MV-4-11 (cell line): ENCODE results near the gene RPE65.
"Not testable (repeated sequence)": the region's sequence is repeated elsewhere in the genome, so short reads cannot be mapped to it uniquely, and the experiment has no call there.

Source experiments
- DNase-seq: peaks from one replicate; lab custom pipeline; 2025; lab: John Stamatoyannopoulos, UW

The RPE65 gene

GRCh38 chr1:68449901-68450300 lies at the start of gene RPE65:
RPE65 (minus strand) TSS chr1:68449954; CDS start chr1:68449905, 49 bp downstream.
- no peak for DNase-seq

DNA sequence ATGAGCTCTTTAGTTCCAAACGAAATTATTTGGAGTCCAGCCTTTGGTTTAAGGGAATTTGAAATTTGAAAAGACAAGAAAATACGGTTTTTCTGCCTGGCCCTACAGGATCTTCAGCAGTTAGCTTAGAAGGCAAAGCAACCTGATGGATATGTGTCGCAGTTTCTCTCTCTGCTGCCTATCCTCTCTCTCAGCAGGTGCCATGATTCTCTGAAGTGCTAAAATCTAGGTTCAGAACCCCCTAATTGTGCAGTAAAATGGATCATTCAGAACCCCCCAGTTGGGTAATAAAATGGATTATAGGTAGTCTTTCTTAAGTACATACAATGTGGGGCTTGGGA lies 47.6 kb upstream of the RPE65 start:
- no peak for DNase-seq

DNA sequence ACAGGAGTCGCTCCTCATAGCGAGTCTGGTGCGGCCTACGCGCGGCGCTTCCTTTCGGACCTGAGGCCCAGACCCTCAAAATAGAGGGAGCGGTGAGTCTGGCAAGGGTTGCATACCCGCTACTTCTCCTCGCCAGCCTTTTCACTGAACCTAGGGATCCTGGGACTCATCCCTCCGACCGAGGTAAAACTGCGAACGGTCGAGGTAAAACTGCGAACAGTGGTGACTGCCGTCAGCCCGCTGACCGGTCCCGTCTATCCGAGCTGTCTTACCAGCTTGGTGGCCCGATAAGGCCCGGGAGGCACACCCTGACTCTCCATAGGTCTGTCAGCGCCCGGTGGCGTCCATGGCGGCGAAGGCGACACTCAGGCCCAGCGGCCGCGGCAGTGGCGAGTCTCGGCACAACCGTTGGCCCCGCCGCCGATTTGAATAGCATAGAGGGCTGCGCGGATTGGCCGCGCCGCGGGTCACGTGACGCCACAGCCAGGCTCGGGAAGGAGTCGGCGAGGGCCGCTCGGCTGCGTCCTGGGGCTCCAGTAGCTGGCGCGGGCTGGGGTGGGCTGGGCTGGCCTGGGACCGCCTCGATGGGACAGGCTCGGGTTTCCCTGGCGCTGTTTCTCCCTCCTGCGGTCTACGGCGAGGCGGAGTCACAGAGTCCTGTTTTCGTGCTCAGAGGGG lies 47.1 kb upstream of the RPE65 start, which contains the start of gene DEPDC1:
Gene DEPDC1 (minus strand): TSS at position 403 of the 678 bp plus-strand sequence. CDS start 83 bp downstream, at position 320.
- DNase-seq = peak; percentile 89

DNA sequence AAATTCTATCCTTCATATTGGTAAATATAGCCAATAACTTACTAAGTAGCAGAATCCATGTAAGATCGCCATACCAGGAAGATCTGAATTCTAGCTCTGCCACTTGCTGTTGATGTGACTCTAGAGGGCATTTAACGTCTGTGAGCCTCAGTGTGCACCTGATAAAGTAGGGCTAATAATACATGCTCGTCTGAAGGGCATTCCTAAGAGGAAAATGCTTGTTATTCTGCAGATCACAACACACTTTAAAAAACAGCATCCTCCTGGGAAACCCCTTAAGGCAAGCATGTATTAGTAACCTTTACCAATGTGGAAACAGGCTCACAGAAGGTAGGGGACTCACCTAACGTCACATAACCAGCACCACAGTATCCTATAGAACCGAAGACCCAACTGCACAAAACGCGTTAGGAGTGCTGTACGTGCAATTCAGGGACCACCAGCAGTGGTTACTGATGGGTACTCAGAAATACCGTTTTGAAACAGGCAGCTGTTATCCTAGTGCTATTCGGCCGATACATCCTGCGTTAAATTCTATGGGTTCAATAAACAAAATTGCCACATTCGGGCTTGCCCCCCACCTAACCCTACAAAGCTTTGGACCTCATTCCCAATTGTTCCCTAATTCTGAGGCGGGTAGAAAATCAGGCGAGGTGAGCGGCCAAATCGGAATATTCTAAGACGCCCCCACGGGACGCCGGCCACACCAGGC lies 46.4 kb upstream of the RPE65 start:
- peak; percentile 23 for DNase-seq

GRCh38 chr1:68495532-68495931 lies 45.8 kb upstream of the RPE65 start:
- DNase-seq = no peak

- no peak for DNase-seq
These were observed 43.4 kb upstream of the RPE65 start for GRCh38 chr1:68493193-68493592.

GRCh38 chr1:68492255-68492654 lies 42.5 kb upstream of the RPE65 start:
- not testable (repeated sequence) for DNase-seq

DNA sequence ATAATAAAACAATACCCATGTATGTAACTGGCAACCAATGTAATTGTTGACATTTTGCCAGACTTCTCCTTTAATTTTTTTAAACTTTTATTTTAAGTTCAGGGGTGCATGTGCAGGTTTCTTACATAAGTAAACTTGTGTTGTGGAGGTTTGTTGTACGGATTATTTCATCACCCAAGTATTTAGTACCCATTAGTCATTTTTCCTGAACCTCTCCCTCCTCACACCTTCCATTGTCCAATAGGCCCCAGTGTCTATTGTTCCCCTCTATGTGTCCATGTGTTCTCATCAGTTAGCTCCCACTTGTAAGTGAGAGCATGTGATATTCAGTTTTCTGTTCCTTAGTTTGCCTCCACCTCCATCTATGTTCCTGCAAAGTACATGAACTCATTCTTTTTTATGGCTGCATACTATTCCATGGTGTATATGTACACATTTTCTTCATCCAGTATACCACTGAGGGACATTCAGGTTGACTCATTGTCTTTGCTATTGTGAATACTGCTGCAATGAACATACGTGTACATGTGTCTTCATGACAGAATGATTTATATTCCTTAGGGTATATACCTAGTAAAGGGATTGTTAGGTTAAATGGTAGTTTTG lies 40.4 kb upstream of the RPE65 start:
- DNase-seq = no peak

- DNase-seq = no peak
These were observed 35.8 kb upstream of the RPE65 start for GRCh38 chr1:68485431-68486022.

DNA sequence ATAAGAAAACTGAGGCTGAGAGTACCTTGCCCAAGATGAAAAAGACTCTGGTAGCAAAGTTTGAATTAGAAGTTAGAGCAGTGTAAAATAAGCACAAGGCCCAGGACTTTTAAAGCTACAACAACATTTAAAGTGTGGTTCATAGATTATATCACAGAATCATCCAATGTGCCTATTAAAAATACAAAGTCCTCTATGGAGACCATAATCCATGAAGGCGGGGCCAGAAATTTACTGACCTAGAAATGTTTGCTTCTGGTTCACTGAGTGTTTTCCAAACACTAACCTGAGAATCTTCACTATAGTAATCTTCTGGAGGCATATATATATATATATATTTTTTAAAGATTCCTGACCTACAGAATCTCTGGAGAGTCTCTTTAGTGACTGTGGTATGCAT lies 34.9 kb upstream of the RPE65 start:
- no peak for DNase-seq

DNA sequence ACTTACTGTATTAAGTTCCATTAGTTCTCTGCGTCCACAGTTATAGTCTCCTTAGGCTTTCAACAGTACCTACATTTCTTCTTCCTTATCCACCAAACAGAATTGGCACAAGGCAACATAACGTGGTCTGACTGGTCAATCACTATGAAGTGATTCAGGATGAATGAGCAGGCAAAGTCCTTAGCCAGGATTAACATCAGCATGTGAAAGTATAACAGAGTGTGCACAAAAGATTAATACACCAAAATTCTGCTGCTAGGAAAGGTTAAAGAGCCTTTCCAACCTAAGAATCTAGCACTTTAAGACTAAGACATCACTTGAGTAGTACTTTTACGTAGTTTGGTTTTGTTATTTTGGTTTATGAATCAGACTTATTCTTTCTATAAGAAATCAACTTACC lies 31.3 kb upstream of the RPE65 start:
- no peak for DNase-seq

DNA sequence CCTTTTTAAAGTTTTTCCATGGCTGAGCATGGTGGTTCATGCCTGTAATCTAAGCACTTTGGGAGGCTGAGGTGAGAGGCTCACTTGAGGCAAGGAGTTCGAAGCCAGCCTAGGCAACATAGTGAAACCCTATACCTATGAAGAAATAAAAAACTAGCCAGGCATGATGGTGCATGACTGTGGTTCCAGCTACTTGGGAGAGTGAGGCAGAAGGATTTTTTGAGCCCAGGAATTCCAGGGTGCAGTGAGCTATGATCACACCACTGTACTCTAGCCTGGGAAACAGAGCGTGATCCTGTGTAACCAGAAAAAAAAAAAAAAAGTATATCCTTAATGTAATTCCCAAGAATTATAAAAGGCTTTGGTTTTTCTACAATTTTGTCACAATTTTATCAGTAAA lies 29.7 kb upstream of the RPE65 start:
- no peak for DNase-seq

DNA sequence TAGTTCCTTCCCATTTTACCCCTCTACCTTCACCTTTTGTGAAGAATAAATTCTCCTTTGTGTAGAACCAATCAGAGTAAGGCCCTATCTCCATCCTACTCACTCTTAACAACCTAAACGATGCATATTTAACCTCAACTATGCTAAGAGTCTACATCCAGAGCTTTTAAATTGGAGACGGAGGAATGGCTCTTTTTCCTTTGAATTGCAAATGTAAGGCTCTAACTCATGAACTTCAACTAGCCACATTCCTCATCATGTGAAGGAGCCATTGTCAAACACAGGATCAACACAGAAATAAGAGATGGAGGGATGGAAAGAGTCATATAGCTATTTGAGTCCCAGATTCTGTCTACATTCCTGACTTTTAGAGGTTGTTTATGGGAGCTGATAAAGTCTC lies 28.9 kb upstream of the RPE65 start:
- no peak for DNase-seq

DNA sequence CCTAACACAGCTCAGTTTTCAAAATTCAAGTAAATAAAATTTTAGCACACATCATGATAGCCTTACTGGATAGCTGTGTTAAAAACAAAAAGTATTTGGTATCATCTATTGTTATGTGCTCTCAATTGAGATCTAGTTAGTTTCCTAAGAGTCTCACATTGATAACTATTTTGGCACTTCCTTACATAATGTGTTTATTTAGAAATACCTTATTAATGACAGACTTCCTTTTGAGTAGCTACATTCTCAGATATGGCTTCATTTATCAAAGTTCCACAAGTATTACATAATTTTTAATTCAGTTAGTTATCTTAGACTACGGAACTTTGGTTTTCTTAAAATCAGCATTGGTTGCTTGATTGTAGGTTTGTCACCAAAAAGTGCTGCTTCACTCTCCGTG lies 26.9 kb upstream of the RPE65 start:
- not testable (repeated sequence) for DNase-seq

DNA sequence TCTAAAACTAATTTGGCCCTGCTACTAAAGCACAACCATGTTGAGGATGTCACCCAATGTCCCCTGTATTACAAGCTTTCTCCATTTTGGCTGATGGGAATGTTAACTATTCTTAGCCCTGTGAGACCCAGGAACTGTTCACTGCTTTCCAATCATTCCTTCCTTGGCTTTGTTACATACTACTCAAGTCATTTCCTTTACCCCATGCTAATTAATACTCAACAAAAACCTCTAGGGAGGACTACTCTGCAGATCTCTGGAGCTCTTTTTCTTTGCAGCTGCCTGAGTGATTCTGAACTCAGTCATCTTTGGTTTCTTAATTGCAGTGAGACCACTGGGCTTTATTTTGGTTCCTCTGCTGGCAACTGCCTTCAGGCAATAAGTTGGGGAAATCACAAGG lies 23.3 kb upstream of the RPE65 start:
- no peak for DNase-seq

DNA sequence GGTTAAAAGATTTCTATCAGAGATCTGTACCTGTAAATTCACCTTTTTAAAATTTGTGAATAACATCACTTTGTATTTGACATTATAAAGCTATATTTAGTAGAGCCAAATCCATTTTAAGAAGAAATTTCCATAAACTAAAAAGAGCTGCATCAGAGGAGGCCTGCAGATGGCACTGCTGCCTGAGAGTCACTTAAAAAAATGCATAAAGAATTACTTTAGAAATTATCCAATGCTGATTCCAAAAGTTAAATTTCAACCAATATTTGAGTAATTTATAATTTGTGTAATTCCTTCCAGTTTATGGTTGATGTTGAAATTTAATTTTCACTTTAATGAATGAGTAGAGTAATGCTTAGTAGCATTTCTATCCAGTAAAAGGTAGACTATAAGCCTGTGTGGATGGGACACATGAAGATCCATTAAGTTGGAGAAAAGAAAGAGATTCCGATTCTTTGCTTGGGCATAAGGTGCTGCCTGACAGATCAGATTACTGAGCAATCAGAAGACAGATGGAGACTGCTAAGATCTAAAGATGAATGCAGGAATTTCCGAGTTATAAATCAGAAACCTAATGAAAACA lies 20.7 kb upstream of the RPE65 start:
- peak; percentile 12 for DNase-seq

- no peak for DNase-seq
These were observed 15.1 kb upstream of the RPE65 start for GRCh38 chr1:68464891-68465290.

DNA sequence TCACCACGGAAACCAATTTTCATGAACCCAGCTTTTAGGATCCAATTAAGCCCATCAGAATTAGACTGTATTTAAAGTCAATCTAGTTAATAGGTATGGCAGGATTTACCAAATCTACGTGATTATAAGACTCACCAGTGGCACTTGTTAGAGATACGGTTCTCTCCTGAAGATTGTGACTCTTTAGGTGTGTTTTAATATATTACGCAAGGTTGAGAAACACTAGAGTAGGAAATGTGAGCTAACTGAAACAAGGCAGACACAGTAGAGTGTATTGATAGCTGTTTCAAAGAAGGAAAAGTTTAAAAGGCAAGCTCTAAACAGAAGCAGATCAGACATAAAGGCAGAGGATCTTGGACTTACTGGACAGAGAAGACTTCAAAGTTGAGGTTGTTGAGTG lies 11.2 kb upstream of the RPE65 start:
- no peak for DNase-seq

DNA sequence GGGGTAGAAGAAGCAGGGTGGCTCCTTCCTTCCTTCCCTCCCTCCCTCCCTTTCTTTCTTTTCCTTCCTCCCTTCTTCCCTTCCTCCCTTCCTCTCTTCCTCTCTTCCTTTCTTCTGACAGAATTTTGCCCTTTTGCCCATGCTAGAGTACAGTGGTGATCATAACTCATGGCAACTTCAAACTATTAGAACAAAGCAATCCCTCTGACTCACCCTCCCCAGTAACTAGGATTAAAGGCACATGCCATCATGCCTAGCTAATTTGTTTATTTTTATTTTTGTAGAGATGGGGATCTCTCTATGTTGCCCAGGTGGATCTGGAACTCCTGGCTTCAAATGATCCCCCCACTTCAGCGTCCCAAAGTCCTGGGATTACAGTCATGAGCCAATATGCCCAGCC lies 10.0 kb upstream of the RPE65 start:
- DNase-seq = no peak

DNA sequence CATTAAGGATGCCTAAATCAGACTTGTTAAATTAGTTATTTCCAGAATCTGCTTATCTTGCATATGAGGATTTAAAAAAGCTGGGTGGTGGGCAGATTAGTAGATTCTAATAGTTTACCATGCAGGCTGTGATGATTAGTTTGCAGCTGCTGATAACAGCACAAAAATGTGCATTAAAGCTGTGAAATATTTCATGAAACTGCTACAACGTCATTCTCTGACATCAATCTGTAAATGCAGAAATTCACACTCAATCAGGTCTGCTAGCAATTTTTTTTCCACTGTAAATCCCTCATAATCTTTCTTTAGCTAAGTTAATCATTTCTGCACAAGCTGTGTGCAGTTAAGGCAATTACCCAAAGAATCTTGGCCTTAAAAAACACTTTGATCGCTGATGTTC lies 9.3 kb upstream of the RPE65 start:
- no peak for DNase-seq

- DNase-seq = no peak
These were observed 6.4 kb upstream of the RPE65 start for GRCh38 chr1:68456202-68456601.

DNA sequence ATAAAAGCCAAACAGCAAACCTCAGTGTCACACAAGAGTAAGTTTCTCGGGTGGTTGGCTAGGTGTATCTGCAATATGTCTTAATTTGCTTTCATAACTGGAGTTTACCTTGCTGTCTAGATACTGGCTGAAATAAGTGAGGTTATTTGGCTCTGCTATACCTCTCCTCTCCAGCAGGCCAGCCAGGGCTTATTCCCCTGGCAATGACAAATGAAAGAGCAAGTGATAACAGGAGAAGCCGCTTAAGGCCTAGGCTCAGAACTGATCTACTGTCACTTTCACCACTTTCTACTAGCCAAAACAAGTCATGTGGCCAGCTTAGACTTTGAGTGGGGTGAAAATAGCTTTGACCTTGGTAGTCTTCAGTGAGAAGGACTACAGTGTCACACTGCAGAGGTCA lies 4.8 kb upstream of the RPE65 start:
- no peak for DNase-seq
